ACC112 (cell line): ENCODE results near the gene ZNF716.
"Not testable (repeated sequence)": the region's sequence is repeated elsewhere in the genome, so short reads cannot be mapped to it uniquely, and the experiment has no call there.

Source experiments
- H2AFZ ChIP-seq: fragments of 200-600 bp; sonication (generic); one replicate; pipeline ENCODE4 v1.6.0; 2017; ENCODE audit warnings: antibody characterized with exemption, low read length; ENCODE audit not compliant: unreplicated experiment
- H3K27ac ChIP-seq: fragments of 200-600 bp; sonication (generic); 2 replicates; pipeline ENCODE4 v1.5.1; 2014; ENCODE audit warnings: low read depth, mild to moderate bottlenecking, antibody characterized with exemption, low read length, moderate library complexity
- H3K27me3 ChIP-seq: fragments of 200-600 bp; sonication (generic); 2 replicates; pipeline ENCODE4 v1.6.1; 2014; ENCODE audit warnings: mild to moderate bottlenecking, antibody characterized with exemption, low read length, moderate library complexity, mixed read lengths; ENCODE audit not compliant: insufficient read depth
- H3K36me3 ChIP-seq: fragments of 200-600 bp; sonication (generic); 2 replicates; pipeline ENCODE4 v1.6.1; 2016; ENCODE audit warnings: mild to moderate bottlenecking, antibody characterized with exemption, low read length, moderate library complexity, mixed read lengths; ENCODE audit not compliant: insufficient read depth
- H3K4me1 ChIP-seq: fragments of 200-600 bp; sonication (generic); one replicate; pipeline ENCODE4 v1.6.1; 2016; ENCODE audit warnings: low read length, mixed read lengths; ENCODE audit not compliant: insufficient read depth, unreplicated experiment, control insufficient read depth
- H3K4me3 ChIP-seq: fragments of 200-600 bp; sonication (generic); 2 replicates; pipeline ENCODE4 v1.5.1; 2014; ENCODE audit warnings: mild to moderate bottlenecking, low read depth, low read length
- H3K79me2 ChIP-seq: fragments of 200-600 bp; sonication (generic); one replicate; pipeline ENCODE4 v1.6.0; 2016; ENCODE audit warnings: low read length; ENCODE audit not compliant: control insufficient read depth, unreplicated experiment, insufficient read depth

ZNF716 gene

GRCh38 chr7:57426629-57427003, 23.4 kb upstream of the ZNF716 start:
- Histone ChIP-seq H3K36me3 (no peaks in the 10 kb centered on the region), H2AFZ (no peak overlapping the region), H3K4me3 (no peak overlapping the region), H3K4me1 (no peaks in the 10 kb centered on the region), H3K27ac (no peak overlapping the region), H3K79me2 (no peaks in the 10 kb centered on the region), H3K27me3 (no peaks in the 10 kb centered on the region)

- Histone ChIP-seq H3K27me3 (no peaks in the 10 kb centered on the region), H3K79me2 (no peaks in the 10 kb centered on the region), H3K4me3 (no peak overlapping the region), H3K36me3 (no peaks in the 10 kb centered on the region), H2AFZ (no peak overlapping the region), H3K4me1 (no peaks in the 10 kb centered on the region), H3K27ac (no peak overlapping the region)
Observed at GRCh38 chr7:57427146-57427545, 22.8 kb upstream of the ZNF716 start.

- no peaks in the 10 kb centered on the region for H3K27me3 ChIP-seq
- no peaks in the 10 kb centered on the region for H3K36me3 ChIP-seq
- H3K4me1 ChIP-seq: no peaks in the 10 kb centered on the region
- no peaks in the 10 kb centered on the region for H3K79me2 ChIP-seq
- H3K27ac ChIP-seq: no peak overlapping the region
- no peak overlapping the region for H2AFZ ChIP-seq
- no peak overlapping the region for H3K4me3 ChIP-seq
Observed at GRCh38 chr7:57427594-57427993, 22.4 kb upstream of the ZNF716 start.

GRCh38 chr7:57432583-57432982, 17.4 kb upstream of the ZNF716 start:
- no peak overlapping the region for H3K4me3 ChIP-seq
- no peaks in the 10 kb centered on the region for H3K36me3 ChIP-seq
- H3K27me3 ChIP-seq: no peaks in the 10 kb centered on the region
- no peak overlapping the region for H3K27ac ChIP-seq
- H2AFZ ChIP-seq: no peak overlapping the region
- H3K79me2 ChIP-seq: no peaks in the 10 kb centered on the region
- H3K4me1 ChIP-seq: no peaks in the 10 kb centered on the region

- Histone ChIP-seq H3K79me2 (no peaks in the 10 kb centered on the region), H2AFZ (no peak overlapping the region), H3K27ac (no peak overlapping the region), H3K4me3 (no peak overlapping the region), H3K4me1 (no peaks in the 10 kb centered on the region), H3K36me3 (no peaks in the 10 kb centered on the region), H3K27me3 (no peaks in the 10 kb centered on the region)
Observed at GRCh38 chr7:57437581-57437980, 12.4 kb upstream of the ZNF716 start.

- no peak overlapping the region for H3K4me3 ChIP-seq
- no peaks in the 10 kb centered on the region for H3K4me1 ChIP-seq
- no peak overlapping the region for H3K27ac ChIP-seq
- no peaks in the 10 kb centered on the region for H3K27me3 ChIP-seq
- no peaks in the 10 kb centered on the region for H3K79me2 ChIP-seq
- H2AFZ ChIP-seq: no peak overlapping the region
- H3K36me3 ChIP-seq: no peaks in the 10 kb centered on the region
Observed at GRCh38 chr7:57438244-57438643, 11.7 kb upstream of the ZNF716 start.

GRCh38 chr7:57443567-57443966, 6.4 kb upstream of the ZNF716 start:
- Histone ChIP-seq H3K27me3 (no peaks in the 10 kb centered on the region), H2AFZ (no peak overlapping the region), H3K79me2 (no peaks in the 10 kb centered on the region), H3K36me3 (no peaks in the 10 kb centered on the region), H3K4me3 (no peak overlapping the region), H3K4me1 (no peaks in the 10 kb centered on the region), H3K27ac (no peak overlapping the region)

- H3K79me2 ChIP-seq, H3K4me1 ChIP-seq, H3K27me3 ChIP-seq, H3K4me3 ChIP-seq, H3K27ac ChIP-seq, H2AFZ ChIP-seq, H3K36me3 ChIP-seq: not testable (repeated sequence)
Observed at GRCh38 chr7:57469186-57469828, 19.3 kb downstream of the ZNF716 start.

GRCh38 chr7:57480304-57480703, 30.3 kb downstream of the ZNF716 start:
- not testable (repeated sequence) for H3K4me3 ChIP-seq, H3K36me3 ChIP-seq, H3K4me1 ChIP-seq, H3K27me3 ChIP-seq, H3K27ac ChIP-seq, H2AFZ ChIP-seq, H3K79me2 ChIP-seq

GRCh38 chr7:57485022-57485421, 35.0 kb downstream of the ZNF716 start:
- not testable (repeated sequence) for H2AFZ ChIP-seq, H3K36me3 ChIP-seq, H3K4me1 ChIP-seq, H3K4me3 ChIP-seq, H3K27me3 ChIP-seq, H3K79me2 ChIP-seq, H3K27ac ChIP-seq

GRCh38 chr7:57487957-57488356, 38.0 kb downstream of the ZNF716 start:
- Histone ChIP-seq H3K4me3 (no peak overlapping the region), H3K4me1 (no peaks in the 10 kb centered on the region), H3K79me2 (no peaks in the 10 kb centered on the region), H2AFZ (no peak overlapping the region), H3K27ac (no peak overlapping the region), H3K36me3 (no peaks in the 10 kb centered on the region), H3K27me3 (no peaks in the 10 kb centered on the region)
